GM21367 (cell line): ENCODE results near the gene CD2.
A peak's percentile ranks its signal among the peaks of the same experiment; 100 is the strongest.
"Not testable (repeated sequence)": the region's sequence is repeated elsewhere in the genome, so short reads cannot be mapped to it uniquely, and the experiment has no call there.

Source experiments
- ATAC-seq: cut with Tn5 transposase; IDR thresholded peaks from one replicate; pipeline ENCODE4 v1.9.1; 2021; ENCODE audit not compliant: unreplicated experiment

The CD2 gene

DNA sequence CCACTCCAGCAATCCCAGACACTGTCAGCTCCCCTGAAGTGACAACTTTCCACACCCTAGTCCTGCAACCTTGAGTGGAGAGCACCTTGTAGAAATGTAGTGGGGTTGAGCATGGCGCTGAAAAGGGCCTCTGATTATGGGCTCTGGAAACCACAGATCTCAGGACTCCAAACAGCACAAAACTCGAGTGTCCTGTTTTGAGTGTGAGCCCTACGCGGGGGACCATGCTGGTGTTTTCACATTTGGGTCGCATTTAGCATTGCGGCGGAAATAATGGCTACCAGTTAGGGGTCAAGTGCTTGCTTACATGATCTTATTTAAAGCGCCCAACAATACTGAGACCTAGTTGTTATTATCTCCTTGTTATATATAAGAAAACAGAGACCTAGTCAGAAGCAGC is 1.9 kb downstream of the CD2 start:
- ATAC-seq, result not testable (repeated sequence)

GRCh38 chr1:116758456-116758815 is 4.2 kb downstream of the CD2 start:
- not testable (repeated sequence) for ATAC-seq

DNA sequence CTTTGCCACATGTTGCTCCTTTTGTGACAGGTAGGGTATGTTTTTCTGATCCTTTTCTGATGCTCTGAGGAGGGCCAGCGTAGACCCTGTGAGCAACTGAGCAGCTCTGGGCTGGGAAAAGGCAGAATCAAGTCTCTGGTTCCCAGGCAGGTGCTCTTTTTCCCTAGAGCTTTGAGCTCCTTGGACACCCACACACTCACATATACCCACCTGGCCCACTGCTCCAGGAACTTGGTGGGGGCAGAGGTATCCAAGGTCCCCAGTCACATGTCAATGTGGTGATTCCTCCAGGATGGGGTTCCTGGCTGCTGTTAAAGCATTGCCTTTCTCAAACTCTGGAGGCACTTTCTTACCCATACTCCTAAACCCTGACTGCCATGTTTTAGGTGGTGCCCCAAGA is 5.4 kb downstream of the CD2 start:
- no peak for ATAC-seq

DNA sequence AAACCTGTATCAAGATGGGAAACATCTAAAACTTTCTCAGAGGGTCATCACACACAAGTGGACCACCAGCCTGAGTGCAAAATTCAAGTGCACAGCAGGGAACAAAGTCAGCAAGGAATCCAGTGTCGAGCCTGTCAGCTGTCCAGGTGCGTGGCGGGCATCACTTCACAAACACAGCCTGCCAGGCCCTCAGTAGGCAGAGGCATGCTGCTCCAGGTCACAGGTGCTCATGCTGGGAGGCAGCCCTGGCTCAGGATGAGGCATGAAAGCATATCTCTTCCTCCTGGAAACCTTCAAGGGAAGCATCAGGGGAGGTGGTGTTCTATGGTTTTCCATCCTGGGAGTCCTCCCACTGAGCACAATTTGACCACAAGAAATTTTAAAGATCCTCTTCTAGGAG is 6.3 kb downstream of the CD2 start:
- no peak for ATAC-seq

DNA sequence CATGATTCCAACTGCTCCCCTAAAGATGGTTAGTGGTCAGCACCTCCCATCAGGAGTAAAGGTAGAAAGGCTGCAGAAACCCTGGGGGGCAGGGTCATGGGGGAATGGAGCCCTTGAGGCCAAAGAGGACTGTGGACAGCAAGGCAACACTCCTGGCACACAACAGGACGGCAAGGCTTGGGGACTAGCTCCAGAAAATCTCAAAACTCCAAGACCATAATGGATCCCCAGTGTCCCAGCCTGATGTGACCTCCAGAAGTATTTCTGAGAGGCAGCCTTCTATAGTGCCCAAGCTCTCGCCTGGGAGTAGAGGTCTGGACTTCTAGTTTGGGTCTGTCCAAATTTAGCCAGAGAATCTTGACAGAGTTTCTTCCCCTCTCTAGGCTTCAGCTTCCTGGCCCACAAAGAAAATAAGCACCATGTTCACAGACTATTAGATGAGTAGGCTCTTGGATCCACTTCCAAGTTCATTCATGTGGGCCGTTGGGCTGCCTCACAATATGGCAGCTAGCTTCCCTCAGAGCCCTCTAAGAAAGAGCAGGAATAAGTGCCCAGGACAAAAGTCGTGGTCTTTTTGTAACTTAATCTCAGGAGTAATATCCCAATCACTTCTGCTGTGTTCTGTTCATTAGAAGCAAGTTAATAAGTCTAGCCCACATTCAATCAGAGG is 6.9 kb downstream of the CD2 start:
- ATAC-seq, result no peak

GRCh38 chr1:116762281-116762680 is 8.1 kb downstream of the CD2 start:
- no peak for ATAC-seq

- ATAC-seq, result no peak
Observed at GRCh38 chr1:116762781-116763115, 8.5 kb downstream of the CD2 start.

GRCh38 chr1:116763116-116763786 is 9.0 kb downstream of the CD2 start:
- no peak for ATAC-seq

DNA sequence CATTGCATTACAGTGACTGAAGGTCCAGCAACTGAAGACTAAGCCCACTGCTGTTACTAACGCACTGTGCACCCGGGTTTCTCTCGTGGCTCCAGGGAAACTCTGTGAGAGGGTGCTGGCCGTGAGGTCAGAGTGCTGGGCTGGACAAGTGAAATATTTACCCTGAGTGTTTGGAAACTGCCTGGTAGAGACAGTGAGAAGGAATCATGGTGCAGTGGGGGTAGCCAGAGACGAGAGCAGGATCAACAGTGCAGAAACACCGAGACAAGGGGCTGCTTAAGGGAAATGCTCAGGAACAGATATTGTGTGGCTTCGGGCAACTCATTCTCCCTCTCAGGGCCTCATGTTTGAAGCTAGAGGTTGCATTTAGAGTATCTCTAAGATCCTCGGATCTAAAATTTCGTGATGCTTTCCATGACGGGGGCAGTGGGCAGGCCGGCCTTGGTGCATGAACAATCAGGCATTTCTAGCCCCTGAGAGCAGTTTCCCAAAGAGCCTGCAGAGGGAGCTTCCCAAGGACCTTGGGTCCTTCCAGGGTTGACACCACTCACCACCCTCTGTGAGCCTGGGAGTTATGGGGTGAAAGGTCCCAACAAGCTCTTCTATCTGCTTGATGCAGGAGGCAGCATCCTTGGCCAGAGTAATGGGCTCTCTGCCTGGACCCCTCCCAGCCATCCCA is 9.7 kb downstream of the CD2 start:
- ATAC-seq, result no peak

DNA sequence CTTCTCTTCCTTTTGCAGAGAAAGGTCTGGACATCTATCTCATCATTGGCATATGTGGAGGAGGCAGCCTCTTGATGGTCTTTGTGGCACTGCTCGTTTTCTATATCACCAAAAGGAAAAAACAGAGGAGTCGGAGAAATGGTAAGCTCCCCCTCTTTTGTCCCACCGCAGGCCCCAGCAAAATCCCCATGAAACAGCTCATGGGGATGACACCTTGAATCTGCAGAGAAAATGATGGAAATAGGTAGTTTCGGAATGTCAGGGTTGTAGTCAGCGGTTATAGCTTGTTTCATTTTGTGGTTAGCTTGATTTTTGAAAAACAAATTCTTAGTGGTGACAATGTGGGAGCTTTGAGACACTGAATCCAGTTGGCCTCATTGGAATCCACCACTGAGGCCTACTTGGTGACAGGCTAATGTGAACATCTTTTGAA is 10.3 kb downstream of the CD2 start:
- no peak for ATAC-seq

GRCh38 chr1:116764906-116765862 is 11.0 kb downstream of the CD2 start:
- ATAC-seq, result no peak

DNA sequence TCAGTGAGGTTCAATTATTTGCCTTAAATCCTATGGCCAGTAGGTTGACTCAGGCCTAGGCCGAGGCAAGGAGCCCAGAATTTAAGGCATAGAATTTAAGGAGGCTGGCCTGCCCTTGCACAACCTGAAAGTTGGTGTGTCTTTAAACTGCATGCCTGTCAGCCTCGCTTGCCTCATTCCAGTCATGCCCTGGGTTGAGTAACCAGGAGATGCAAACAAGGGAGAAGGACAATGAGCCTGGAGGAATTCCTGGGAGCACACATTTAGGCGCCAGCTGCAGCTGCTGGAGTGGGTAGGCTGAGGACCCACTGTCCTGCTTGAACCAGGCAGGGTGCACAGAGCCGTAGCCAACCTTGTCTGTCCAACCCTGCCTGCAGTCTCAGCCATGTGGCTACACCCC is 11.7 kb downstream of the CD2 start:
- ATAC-seq, result no peak

- ATAC-seq, result no peak
Observed at GRCh38 chr1:116766616-116767469, 12.6 kb downstream of the CD2 start.

DNA sequence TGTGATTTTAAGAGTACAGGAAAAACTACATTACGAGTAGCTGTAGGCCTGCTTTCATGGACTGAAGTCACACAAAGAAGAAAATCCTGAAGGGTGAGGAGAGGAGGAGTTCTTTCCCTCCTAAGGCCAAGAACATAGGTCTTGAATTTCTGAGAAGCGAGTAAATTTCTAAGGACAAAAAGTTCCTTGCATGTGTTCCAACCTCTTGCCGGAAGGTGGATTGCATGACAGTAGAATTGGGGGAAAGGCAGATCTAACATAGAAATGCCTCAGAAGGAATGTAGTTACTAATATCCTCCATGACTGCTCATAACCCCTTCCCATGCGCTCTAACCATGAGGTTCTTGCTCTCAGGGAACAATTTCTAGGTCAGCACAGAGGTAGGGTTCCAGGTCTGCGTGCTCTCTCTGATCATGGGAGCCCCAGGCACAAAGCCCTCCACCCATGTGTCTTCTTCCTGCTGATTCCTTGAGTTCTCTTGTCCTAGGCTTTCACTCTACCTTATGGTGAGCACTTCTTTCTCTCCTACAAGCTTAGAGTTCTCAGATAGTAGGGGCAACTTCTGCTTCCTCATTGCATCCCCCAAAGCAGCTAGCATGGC is 13.7 kb downstream of the CD2 start:
- no peak for ATAC-seq

- ATAC-seq, result no peak
Observed at GRCh38 chr1:116768416-116769103, 14.3 kb downstream of the CD2 start.

DNA sequence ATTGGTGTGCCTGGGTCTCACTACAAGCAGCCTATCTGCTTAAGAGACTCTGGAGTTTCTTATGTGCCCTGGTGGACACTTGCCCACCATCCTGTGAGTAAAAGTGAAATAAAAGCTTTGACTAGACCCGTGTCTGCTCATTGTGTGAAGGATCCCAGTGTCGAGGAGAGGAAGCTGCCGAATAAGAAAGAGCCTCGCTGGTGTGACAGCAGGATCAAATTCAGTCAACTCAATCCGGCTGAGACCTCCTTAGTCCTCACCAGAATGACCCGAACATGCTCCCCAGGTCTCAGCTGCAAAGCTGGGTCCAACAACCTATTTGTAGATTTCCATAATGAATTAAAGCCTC is 14.8 kb downstream of the CD2 start:
- ATAC-seq, result no peak

DNA sequence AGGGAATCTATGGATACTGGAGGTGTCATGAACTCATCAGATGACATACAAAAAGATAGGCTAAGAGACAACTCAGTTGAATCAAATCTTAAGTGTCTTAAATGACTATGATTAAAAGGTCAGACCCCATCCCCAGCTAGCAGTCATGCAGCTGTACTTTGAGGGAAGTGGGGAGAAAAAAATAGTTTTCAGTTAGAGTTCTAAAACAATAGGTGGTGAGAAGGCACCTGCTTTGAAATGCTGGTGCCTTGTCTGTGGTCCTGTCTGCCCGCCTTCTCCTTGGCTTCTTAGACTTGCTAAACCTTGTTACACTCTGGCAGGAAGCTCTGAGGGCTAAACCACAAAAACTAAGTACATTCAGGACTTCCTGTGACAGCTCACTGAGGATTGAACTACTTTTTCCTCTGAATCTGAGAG is 15.3 kb downstream of the CD2 start:
- peak; percentile 80 for ATAC-seq

DNA sequence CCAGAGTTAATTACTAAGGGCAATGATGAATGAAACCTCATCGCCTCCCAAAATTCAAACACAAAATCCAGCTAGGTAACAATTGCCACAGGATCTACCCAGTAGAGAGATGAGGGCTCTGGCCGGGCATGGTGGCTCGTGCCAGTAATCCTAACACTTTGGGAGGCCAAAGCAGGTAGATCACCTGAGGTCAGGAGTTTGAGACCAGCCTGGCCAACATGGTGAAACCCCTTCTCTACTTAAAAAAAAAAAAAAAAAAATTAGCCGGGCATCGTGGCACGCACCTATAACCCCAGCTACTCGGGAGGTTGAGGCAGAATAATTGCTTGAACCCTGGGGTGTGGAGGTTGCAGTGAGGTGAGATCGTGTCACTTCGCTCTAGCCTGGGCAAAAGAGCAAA is 15.8 kb downstream of the CD2 start:
- ATAC-seq, result no peak

DNA sequence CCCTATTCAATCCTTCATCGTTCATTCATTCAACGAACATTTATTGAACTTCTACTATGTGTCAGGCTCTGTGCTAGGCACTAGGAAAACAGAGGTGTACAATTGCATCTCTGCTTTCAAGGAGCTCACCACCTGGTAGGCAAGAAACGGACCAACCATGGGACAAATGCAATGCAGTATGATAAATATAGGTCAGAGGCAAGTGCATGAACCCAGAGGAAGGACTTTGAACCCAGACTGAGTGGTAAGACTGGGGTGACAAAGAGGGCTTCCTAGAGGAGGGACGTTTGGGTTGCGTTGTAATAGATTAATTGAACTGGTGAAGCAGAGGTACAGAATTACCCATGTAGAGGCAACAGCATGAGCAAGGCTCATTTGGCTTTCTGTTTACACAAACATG is 16.4 kb downstream of the CD2 start:
- no peak for ATAC-seq
